ENCODE data around the gene FOXO4. TPM values are rescaled to one million over a fixed set of nuclear protein-coding genes. Genes with fewer than 3 reads are reported as not detected.

The FOXO4 gene
- total RNA-seq, 1 experiment from 2014 or later = 14.7 TPM

DNA sequence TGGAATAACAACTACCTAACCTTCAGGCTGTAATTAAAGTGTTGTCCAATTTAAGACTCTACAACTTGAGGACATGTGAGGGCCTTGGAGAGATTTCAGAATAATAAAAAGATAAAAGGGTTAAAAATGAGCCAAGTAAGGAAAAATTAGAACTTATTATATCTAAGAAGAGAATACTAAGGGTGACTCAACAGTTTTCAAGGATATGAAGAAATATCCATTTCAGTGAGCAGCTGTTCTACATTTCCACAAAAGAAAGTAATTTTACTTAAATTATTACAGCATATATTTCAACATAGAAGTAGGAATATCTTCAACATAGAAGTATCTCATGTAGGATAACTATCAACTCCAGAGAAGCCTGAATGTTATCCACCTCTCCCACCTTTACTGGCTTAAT is 38.8 kb upstream of the FOXO4 start:
- intact Hi-C loops (cut with micrococcal nuclease) = no loop called here
- Histone ChIP-seq H3K79me2 (ENCODE audit: insufficient read depth, low read length) (no peaks in the 10 kb centered on the region), H3K9me2 (ENCODE audit: insufficient read depth) (no peaks in the 10 kb centered on the region), H3K27ac (ENCODE audit: low read depth, low read length) (no peak overlapping the region), H2AFZ (ENCODE audit: low read depth, low read length, poor library complexity, severe bottlenecking) (no peak overlapping the region), H3K9me3 (ENCODE audit: control insufficient read depth in 1 of 2, insufficient read depth in 1 of 2, low read depth in 1 of 2, low read length in 2 of 2) (no peaks in the 10 kb centered on the region), H3K9ac (ENCODE audit: low read length) (no peak overlapping the region), H3K4me2 (ENCODE audit: low read length) (no peak overlapping the region), H4K20me1 (ENCODE audit: insufficient read depth) (no peaks in the 10 kb centered on the region; the same call in 1 of the 2 replicates), H3K4me3 (replicated peaks in 1 of 2; ENCODE audit: low read depth in 1 of 2, low read length in 2 of 2) (no peak overlapping the region), H3K4me1 (ENCODE audit: control insufficient read depth in 1 of 2, insufficient read depth in 2 of 2, low read length in 2 of 2) (no peaks in the 10 kb centered on the region), H3K27me3 (ENCODE audit: insufficient read depth, low read length) (no peaks in the 10 kb centered on the region), H3K36me3 (ENCODE audit: control insufficient read depth in 1 of 2, insufficient read depth in 2 of 2, low read length in 2 of 2) (peaks cover 0 to 2% of the 10 kb centered on the region in 2 experiments; a peak in 2 of 4 replicates)
- ChIA-PET RAD21 (ENCODE audit: low non-redundant PET in 1 of 2, low total read pairs in 2 of 2, uncharacterized antibody in 2 of 2, unreplicated experiment in 2 of 2) (no interaction called here), POLR2A (no interaction called here), CTCF (no interaction called here)
- no TSS peak for BruUV-seq (replicated peaks)
- ATAC-seq (no peak), DNase-seq (ENCODE audit: low read depth, low spot score) (no peak)
- no peak for TF ChIP-seq CBX3 (IDR thresholded peaks at IDR 0.05; ENCODE audit: low read depth)
- TF ChIP-seq, protein P1, sequence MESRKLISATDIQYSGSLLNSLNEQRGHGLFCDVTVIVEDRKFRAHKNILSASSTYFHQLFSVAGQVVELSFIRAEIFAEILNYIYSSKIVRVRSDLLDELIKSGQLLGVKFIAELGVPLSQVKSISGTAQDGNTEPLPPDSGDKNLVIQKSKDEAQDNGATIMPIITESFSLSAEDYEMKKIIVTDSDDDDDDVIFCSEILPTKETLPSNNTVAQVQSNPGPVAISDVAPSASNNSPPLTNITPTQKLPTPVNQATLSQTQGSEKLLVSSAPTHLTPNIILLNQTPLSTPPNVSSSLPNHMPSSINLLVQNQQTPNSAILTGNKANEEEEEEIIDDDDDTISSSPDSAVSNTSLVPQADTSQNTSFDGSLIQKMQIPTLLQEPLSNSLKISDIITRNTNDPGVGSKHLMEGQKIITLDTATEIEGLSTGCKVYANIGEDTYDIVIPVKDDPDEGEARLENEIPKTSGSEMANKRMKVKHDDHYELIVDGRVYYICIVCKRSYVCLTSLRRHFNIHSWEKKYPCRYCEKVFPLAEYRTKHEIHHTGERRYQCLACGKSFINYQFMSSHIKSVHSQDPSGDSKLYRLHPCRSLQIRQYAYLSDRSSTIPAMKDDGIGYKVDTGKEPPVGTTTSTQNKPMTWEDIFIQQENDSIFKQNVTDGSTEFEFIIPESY (IDR thresholded peaks at IDR 0.05; ENCODE audit: extremely low read depth, insufficient replicate concordance, low read length) = no peak
- no peak for TF ChIP-seq ZNF274 (IDR thresholded peaks at IDR 0.05; ENCODE audit: low read depth, low read length)
- no peak for TF ChIP-seq POLR2AphosphoS5 (IDR thresholded peaks at IDR 0.05; ENCODE audit: low read depth, low read length)
- TF ChIP-seq MAX (IDR thresholded peaks at IDR 0.05) = no peak
- TF ChIP-seq SRF (IDR thresholded peaks at IDR 0.05; ENCODE audit: low read depth) = no peak
- TF ChIP-seq POLR2A (IDR thresholded peaks at IDR 0.05; ENCODE audit: borderline replicate concordance, extremely low read depth, insufficient read depth, insufficient read length) = no peak
- TF ChIP-seq CEBPB (IDR thresholded peaks at IDR 0.05; ENCODE audit: low read depth) = no peak
- no peak for TF ChIP-seq SP1 (IDR thresholded peaks at IDR 0.05; ENCODE audit: low read depth)
- no peak for TF ChIP-seq SIN3A (IDR thresholded peaks at IDR 0.05; ENCODE audit: low read depth)
- no peak for TF ChIP-seq JUND (IDR thresholded peaks at IDR 0.05)
- TF ChIP-seq ELF1 (IDR thresholded peaks at IDR 0.05; ENCODE audit: borderline replicate concordance, low read depth) = no peak
- TF ChIP-seq EZH2phosphoT487 (IDR thresholded peaks at IDR 0.05; ENCODE audit: borderline replicate concordance) = no peak
- no peak for TF ChIP-seq TCF7L2 (IDR thresholded peaks at IDR 0.05; ENCODE audit: borderline replicate concordance, extremely low read depth, insufficient read depth, insufficient read length)
- no peak for TF ChIP-seq RAD21 (IDR thresholded peaks at IDR 0.05; ENCODE audit: low read depth)
- TF ChIP-seq EZH2 (IDR thresholded peaks at IDR 0.05) = no peak
- TF ChIP-seq CTCF (IDR thresholded peaks at IDR 0.05 in 2 of 3, conservative IDR thresholded peaks at IDR 0.05 in 1 of 3; ENCODE audit: borderline replicate concordance in 1 of 3, insufficient read depth in 1 of 3, low read depth in 2 of 3, low read length in 2 of 3) = no peak
- TF ChIP-seq YY1 (IDR thresholded peaks at IDR 0.05; ENCODE audit: extremely low read depth, insufficient replicate concordance, low read depth, low read length) = no peak
